Endothelial cell of umbilical vein (primary cell): ENCODE data around the gene WRAP73.

ENCODE experiments used
- CTCF ChIP-seq, 2 donors: IDR thresholded peaks; 1 replicate in 1 of 2; 2 replicates in 1 of 2; pipeline ENCODE4 v1.5.1; 2011; ENCODE audit warnings: low read length in 2 of 2, mild to moderate bottlenecking in 2 of 2, moderate library complexity in 2 of 2, control low read depth in 1 of 2, inconsistent platforms in 1 of 2, low read depth in 1 of 2; ENCODE audit not compliant: insufficient read depth in 1 of 2; ENCODE audit errors: extremely low read depth in 1 of 2
- EZH2 ChIP-seq: IDR thresholded peaks from 2 replicates; pipeline ENCODE4 v1.6.1; 2012; ENCODE audit warnings: borderline replicate concordance, low read depth, mild to moderate bottlenecking, moderate library complexity, low read length, inconsistent platforms; ENCODE audit not compliant: severe bottlenecking
- GATA2 ChIP-seq: IDR thresholded peaks from 2 replicates; pipeline ENCODE4 v1.7.0; 2011; ENCODE audit warnings: low read depth, mild to moderate bottlenecking, moderate library complexity, mixed read lengths, low read length; ENCODE audit not compliant: insufficient read length, insufficient read depth
- POLR2AphosphoS5 ChIP-seq: IDR thresholded peaks from 2 replicates; pipeline ENCODE4 v1.6.1; 2012; ENCODE audit warnings: low read depth, mild to moderate bottlenecking, control low read depth, low read length, moderate library complexity; ENCODE audit not compliant: insufficient read depth

- TF ChIP-seq CTCF (IDR thresholded peaks at IDR 0.05; ENCODE audit: extremely low read depth in 1 of 2, insufficient read depth in 1 of 2, low read depth in 1 of 2, low read length in 2 of 2): no peak
- no peak for TF ChIP-seq EZH2
- TF ChIP-seq POLR2AphosphoS5: no peak
- TF ChIP-seq GATA2: no peak
These were observed 17.6 kb downstream of the WRAP73 start for GRCh38 chr1:3632298-3632697.
